ENCODE data around the gene MXD4.

DNA sequence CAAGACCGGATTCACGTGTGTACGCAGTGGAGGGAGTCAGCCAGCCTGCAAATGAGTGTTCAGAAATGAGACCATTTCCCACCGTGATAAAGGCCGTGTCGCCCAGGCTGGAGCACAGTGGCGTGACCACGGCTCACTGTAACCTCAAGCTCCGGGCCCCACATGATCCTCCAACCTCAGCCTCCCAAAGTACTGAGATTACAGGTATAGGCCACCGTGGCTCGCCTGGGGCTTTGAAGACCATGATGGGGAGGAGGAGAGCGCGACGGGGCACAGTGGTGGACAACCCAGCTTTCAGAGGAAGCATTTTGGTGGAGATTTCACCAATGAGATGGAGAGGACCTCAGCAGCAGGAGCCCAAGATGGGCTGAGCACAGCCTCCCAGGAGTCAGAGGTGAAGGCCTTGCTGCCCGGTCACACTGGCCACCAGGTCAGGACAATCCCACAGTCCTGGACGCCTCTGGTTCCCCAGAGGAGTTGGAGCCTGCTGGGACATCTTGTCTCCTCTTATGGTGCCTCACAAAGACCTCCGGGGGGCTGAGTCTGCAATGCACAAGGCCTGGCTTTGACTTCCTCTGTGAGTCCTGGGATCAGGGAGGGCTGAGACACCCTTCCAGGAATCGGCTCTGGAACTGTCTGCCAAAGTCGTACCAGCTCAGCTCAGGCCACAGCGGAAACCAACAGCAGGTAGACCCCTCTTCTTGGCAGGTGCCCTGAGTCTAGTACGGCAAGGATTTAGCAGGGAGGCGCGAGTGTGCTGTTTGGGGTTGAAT is 22.4 kb upstream of the MXD4 start:
- TF ChIP-seq, protein P1, sequence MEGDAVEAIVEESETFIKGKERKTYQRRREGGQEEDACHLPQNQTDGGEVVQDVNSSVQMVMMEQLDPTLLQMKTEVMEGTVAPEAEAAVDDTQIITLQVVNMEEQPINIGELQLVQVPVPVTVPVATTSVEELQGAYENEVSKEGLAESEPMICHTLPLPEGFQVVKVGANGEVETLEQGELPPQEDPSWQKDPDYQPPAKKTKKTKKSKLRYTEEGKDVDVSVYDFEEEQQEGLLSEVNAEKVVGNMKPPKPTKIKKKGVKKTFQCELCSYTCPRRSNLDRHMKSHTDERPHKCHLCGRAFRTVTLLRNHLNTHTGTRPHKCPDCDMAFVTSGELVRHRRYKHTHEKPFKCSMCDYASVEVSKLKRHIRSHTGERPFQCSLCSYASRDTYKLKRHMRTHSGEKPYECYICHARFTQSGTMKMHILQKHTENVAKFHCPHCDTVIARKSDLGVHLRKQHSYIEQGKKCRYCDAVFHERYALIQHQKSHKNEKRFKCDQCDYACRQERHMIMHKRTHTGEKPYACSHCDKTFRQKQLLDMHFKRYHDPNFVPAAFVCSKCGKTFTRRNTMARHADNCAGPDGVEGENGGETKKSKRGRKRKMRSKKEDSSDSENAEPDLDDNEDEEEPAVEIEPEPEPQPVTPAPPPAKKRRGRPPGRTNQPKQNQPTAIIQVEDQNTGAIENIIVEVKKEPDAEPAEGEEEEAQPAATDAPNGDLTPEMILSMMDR (conservative IDR thresholded peaks at IDR 0.05; ENCODE audit: low read depth, low read length) = no peak
- no peak for TF ChIP-seq EZH2 (IDR thresholded peaks at IDR 0.05; ENCODE audit: borderline replicate concordance, low read depth, low read length, poor library complexity, severe bottlenecking)
